Esophagus squamous epithelium (tissue), 4 donors: Measurements from ENCODE around the gene LDAF1.

Experiments used
- CTCF ChIP-seq, 6 experiments: fragments of 450-650 bp in 4 of 6; fragments of 200-600 bp in 2 of 6; sonication (generic) in 2 of 6; IDR thresholded peaks; one replicate each; pipeline ENCODE4 v1.5.1; 2016 to 2019; ENCODE audit warnings: antibody characterized with exemption in 6 of 6, mild to moderate bottlenecking in 4 of 6, moderate library complexity in 4 of 6
- POLR2A ChIP-seq, 4 donors: fragments of 450-650 bp; IDR thresholded peaks; one replicate each; pipeline ENCODE4 v1.6.1; 2017; ENCODE audit warnings: antibody characterized with exemption in 4 of 4, mild to moderate bottlenecking in 4 of 4, moderate library complexity in 3 of 4

GRCh38 chr16:21161211-21161610, 2.7 kb downstream of the LDAF1 start:
- no peak for TF ChIP-seq CTCF (IDR thresholded peaks at IDR 0.05)
- TF ChIP-seq POLR2A (IDR thresholded peaks at IDR 0.05), result no peak
